ENCODE measurements around the gene BCL11B.

BCL11B gene

DNA sequence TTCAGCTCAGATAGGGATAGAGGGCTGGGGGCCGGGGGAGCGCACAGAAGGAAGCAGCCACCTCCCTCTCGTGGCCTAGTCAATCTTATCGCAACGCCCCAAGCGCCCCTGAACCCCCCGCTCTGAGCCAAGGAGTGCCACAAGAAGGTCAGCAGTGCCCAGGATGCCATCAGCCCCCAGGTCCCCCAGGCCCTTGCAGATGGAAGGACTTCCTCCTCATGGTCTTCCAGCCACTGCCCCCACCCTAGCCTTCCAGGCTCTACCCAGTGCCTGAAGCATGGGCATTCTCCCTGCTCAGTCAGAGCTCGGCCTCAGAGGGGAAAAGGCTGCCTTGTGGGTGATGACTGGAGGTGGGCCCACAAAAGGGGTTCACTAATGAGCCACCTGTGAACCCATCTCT lies 68.2 kb downstream of the BCL11B start:
- in situ Hi-C loops (cut with HindIII; ENCODE audit: low sequenced_read_pairs): no loop called here
- no peak overlapping the region for H3K4me3 ChIP-seq (ENCODE audit: low read depth, low read length)
- no peak for TF ChIP-seq CTCF (IDR thresholded peaks at IDR 0.05; ENCODE audit: low read depth, low read length, missing control alignments)
- DNase-seq (ENCODE audit: low read depth): no peak

DNA sequence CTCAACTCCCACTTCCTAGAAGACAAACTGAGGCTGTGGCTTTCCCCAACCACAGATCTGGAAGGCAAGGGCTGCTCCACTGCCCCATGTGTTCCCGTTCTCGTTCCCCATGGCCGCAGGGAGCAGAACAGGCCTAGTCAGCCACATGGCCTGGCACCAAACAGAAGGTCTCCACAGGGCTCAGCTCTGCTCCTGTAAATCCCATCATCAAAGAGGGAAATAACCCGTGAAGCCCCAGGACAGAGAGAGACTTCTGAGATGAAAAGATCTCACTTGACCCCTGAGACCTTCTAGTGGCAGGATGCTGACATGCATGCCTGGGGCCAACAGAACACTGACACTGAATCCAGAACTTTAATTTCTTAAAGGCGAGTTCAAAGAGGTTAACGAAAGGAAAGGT lies 68.9 kb downstream of the BCL11B start:
- no peak for DNase-seq (ENCODE audit: low read depth)
- TF ChIP-seq CTCF (IDR thresholded peaks at IDR 0.05; ENCODE audit: low read depth, low read length, missing control alignments): no peak
- H3K4me3 ChIP-seq (ENCODE audit: low read depth, low read length): no peak overlapping the region
- in situ Hi-C loops (cut with HindIII; ENCODE audit: low sequenced_read_pairs): no loop called here

GRCh38 chr14:99202516-99202915 lies 69.5 kb downstream of the BCL11B start:
- in situ Hi-C loops (cut with HindIII; ENCODE audit: low sequenced_read_pairs): no loop called here
- no peak for TF ChIP-seq CTCF (IDR thresholded peaks at IDR 0.05; ENCODE audit: low read depth, low read length, missing control alignments)
- no peak overlapping the region for H3K4me3 ChIP-seq (ENCODE audit: low read depth, low read length)
- DNase-seq (ENCODE audit: low read depth): no peak

GRCh38 chr14:99201351-99202073 lies 70.5 kb downstream of the BCL11B start:
- no peak for TF ChIP-seq CTCF (IDR thresholded peaks at IDR 0.05; ENCODE audit: low read depth, low read length, missing control alignments)
- DNase-seq (ENCODE audit: low read depth): no peak
- H3K4me3 ChIP-seq (ENCODE audit: low read depth, low read length): no peak overlapping the region
- in situ Hi-C loops (cut with HindIII; ENCODE audit: low sequenced_read_pairs): no loop called here

DNA sequence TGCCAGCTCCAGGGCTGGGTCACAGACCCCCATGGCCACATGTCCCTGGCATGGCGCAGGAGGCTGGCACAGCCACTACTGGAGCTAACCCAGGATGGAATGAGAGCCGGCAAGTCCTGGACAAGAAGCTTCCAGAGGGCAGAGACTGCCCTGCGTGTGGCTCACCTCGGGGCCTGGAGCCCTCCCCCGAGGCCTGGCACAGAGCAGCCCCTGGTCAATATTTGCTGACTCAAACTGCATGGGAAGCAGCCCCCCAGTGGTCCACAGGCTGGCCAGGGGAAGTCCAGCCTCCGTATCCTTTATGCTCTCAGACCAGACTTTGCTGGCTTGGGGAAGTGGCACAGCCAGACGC lies 71.4 kb downstream of the BCL11B start:
- no peak for DNase-seq (ENCODE audit: low read depth)
- in situ Hi-C loops (cut with HindIII; ENCODE audit: low sequenced_read_pairs): no loop called here
- no peak for TF ChIP-seq CTCF (IDR thresholded peaks at IDR 0.05; ENCODE audit: low read depth, low read length, missing control alignments)
- no peak overlapping the region for H3K4me3 ChIP-seq (ENCODE audit: low read depth, low read length)

- in situ Hi-C loops (cut with HindIII; ENCODE audit: low sequenced_read_pairs): no loop called here
- peak; percentile 47 for TF ChIP-seq CTCF (IDR thresholded peaks at IDR 0.05; ENCODE audit: low read depth, low read length, missing control alignments)
- H3K4me3 ChIP-seq (ENCODE audit: low read depth, low read length): no peak overlapping the region
- no peak for DNase-seq (ENCODE audit: low read depth)
These were observed 71.9 kb downstream of the BCL11B start for GRCh38 chr14:99199846-99200653.
